Brain microvascular endothelial cell (primary cell): ENCODE measurements around the gene DAGLA.

ENCODE experiments used
- DNase-seq: peaks from one replicate; pipeline ENCODE4 v3.0.0-alpha.2; 2020
- H3K27ac ChIP-seq: fragments of 250-450 bp; sonication (Bioruptor Pico); 2 replicates; pipeline ENCODE4 v1.5.1; 2020; ENCODE audit warnings: mild to moderate bottlenecking, moderate library complexity
- H3K27me3 ChIP-seq: fragments of 250-450 bp; sonication (Bioruptor Pico); replicated peaks from 2 replicates; pipeline ENCODE4 v1.5.1; 2020; ENCODE audit warnings: mild to moderate bottlenecking
- H3K36me3 ChIP-seq: fragments of 250-450 bp; sonication (Bioruptor Pico); replicated peaks from 2 replicates; pipeline ENCODE4 v1.5.1; 2020; ENCODE audit warnings: mild to moderate bottlenecking
- H3K4me3 ChIP-seq: 2 replicates; pipeline ENCODE4 v1.5.1; 2011; ENCODE audit warnings: low read depth, mild to moderate bottlenecking, control low read depth, low read length, moderate library complexity
- CTCF ChIP-seq: IDR thresholded peaks from 2 replicates; pipeline ENCODE4 v1.5.1; 2011; ENCODE audit warnings: low read depth, mild to moderate bottlenecking, moderate library complexity, low read length, control low read depth, inconsistent platforms; ENCODE audit errors: missing control alignments
- in situ Hi-C: cut with HindIII; loops from 2 replicates; pipeline ENCODE4 v1.10.0; 2017; ENCODE audit warnings: low sequenced_read_pairs, low pct_ligation_motif_present

The DAGLA gene

GRCh38 chr11:61792310-61793082, 112.3 kb downstream of the DAGLA start, which contains the start of the genes FEN1 and TMEM258:
FEN1 (plus strand) TSS chr11:61792911; CDS start chr11:61795362, 2,451 bp downstream.
TMEM258 (minus strand) TSS chr11:61792599; CDS start chr11:61792558, 41 bp downstream.
- in situ Hi-C loops, result no loop called here
- Histone ChIP-seq H3K27ac (peak within 1 kb of the TSS; percentile 100), H3K27me3 (no peaks in the 10 kb centered on the region), H3K4me3 (peak within 1 kb of the TSS; percentile 86), H3K36me3 (peaks cover 26% of the 10 kb centered on the region)
- TF ChIP-seq CTCF, result no peak
- DNase-seq, result peak; percentile 89

GRCh38 chr11:61793083-61793828, 113.1 kb downstream of the DAGLA start:
- in situ Hi-C loops, result no loop called here
- H3K4me3 ChIP-seq, result peak overlapping the region; percentile 86
- peaks cover 20% of the 10 kb centered on the region for H3K36me3 ChIP-seq
- H3K27me3 ChIP-seq, result no peaks in the 10 kb centered on the region
- no peak for TF ChIP-seq CTCF
- no peak for DNase-seq
- peak overlapping the region; percentile 100 for H3K27ac ChIP-seq

- H3K27ac ChIP-seq, result no peak overlapping the region
- no peak for DNase-seq
- in situ Hi-C loops, result no loop called here
- no peaks in the 10 kb centered on the region for H3K27me3 ChIP-seq
- TF ChIP-seq CTCF, result no peak
- H3K4me3 ChIP-seq, result peak overlapping the region; percentile 86
- H3K36me3 ChIP-seq, result peaks cover 15% of the 10 kb centered on the region
These were observed 113.6 kb downstream of the DAGLA start for GRCh38 chr11:61793829-61794204.

- H3K27me3 ChIP-seq, result no peaks in the 10 kb centered on the region
- H3K36me3 ChIP-seq, result peaks cover 7% of the 10 kb centered on the region
- in situ Hi-C loops, result no loop called here
- TF ChIP-seq CTCF, result no peak
- H3K4me3 ChIP-seq, result no peak overlapping the region
- H3K27ac ChIP-seq, result no peak overlapping the region
- no peak for DNase-seq
These were observed 114.4 kb downstream of the DAGLA start for GRCh38 chr11:61794579-61794978.

- Histone ChIP-seq H3K27ac (no peak overlapping the region), H3K27me3 (no peaks in the 10 kb centered on the region), H3K4me3 (no peak overlapping the region), H3K36me3 (no peaks in the 10 kb centered on the region)
- TF ChIP-seq CTCF, result no peak
- in situ Hi-C loops, result no loop called here
- DNase-seq, result no peak
These were observed 115.3 kb downstream of the DAGLA start for GRCh38 chr11:61795459-61795858.
